ENCODE results near the gene ZNF541. TPM values are rescaled to one million over a fixed set of nuclear protein-coding genes. Genes with fewer than 3 reads are reported as not detected.

The ZNF541 gene, protein sequence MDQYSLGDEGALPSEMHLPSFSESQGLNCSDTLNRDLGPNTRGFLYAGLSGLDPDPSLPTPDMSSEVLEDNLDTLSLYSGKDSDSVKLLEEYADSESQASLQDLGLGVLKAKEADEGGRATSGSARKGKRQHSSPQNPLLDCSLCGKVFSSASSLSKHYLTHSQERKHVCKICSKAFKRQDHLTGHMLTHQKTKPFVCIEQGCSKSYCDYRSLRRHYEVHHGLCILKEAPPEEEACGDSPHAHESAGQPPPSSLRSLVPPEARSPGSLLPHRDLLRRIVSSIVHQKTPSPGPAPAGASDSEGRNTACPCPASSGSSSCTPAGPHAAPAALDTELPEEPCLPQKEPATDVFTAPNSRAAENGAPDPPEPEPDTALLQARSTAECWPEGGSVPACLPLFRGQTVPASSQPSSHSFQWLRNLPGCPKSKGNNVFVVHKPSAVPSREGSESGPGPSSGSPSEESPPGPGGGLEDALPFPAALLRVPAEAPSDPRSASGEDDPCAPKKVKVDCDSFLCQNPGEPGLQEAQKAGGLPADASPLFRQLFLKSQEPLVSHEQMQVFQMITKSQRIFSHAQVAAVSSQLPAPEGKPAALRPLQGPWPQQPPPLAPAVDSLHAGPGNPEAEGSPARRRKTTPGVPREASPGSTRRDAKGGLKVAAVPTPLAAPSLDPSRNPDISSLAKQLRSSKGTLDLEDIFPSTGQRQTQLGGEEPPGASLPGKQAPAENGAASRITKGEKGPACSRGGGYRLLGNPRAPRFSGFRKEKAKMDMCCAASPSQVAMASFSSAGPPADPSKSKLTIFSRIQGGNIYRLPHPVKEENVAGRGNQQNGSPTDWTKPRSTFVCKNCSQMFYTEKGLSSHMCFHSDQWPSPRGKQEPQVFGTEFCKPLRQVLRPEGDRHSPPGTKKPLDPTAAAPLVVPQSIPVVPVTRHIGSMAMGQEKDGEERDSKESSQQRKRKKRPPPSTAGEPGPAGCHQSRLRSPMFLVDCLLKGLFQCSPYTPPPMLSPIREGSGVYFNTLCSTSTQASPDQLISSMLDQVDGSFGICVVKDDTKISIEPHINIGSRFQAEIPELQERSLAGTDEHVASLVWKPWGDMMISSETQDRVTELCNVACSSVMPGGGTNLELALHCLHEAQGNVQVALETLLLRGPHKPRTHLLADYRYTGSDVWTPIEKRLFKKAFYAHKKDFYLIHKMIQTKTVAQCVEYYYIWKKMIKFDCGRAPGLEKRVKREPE (N-terminal part only)
- polyA plus RNA-seq (2013, experiment 1 of 2) = not detected
- not detected for polyA plus RNA-seq (2013, experiment 2 of 2)

DNA sequence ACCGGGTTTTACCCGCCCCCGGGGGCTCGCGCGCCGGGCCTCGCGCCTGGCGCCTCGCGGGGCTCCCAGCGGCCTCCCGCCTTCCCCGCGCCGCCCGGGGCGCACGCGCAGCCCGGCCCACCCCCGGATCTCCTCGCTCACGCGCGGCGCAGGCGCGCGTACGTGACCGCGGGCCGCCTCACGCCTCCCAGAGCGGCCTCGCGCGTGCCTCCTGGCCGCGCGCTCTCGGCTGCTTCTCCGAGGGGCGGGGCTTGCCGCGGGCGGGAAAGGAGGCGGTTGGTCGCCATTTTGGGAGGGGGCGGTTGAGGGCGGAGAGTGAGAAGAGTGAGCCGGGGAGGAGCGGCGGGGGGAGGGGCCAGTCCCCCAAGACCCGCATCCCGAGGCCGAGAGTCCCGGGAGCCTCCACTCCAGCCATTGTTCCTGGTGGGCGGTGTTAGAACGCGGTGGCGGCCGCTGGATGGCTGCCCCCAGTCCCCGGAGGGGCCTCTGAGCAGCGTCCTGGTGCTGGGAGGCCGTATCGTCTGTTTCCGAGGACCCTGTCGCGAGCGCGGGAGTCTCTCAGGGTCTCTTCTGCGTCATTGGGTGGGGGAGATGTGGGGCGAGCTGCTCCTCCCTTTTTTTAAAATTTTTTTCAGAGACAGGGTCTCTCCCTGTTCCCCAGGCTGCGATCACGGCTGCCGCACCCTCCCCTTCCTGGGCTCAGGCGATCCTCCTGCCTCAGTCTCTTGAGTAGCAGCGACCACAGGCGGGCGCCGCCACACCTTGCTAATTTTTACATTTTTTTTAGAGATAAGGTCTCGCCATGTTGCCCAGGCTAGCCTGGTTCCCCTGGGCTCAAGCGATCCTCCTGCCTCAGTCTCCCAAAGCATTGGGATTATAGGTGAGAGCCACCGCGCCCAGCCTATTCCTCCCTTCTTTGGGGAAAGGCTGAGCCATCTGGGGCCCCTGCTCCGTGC lies at the start of gene ZNF541:
Gene ZNF541, minus strand, starts transcription at position 78 of the 956 bp plus-strand sequence. CDS start 17,292 bp downstream, outside the sequence.
- no peaks in the 10 kb centered on the region for H3K9me3 ChIP-seq (ENCODE audit: control insufficient read depth, low read length)
- H3K4me3 ChIP-seq (ENCODE audit: extremely low read depth, insufficient read depth, low read length, poor library complexity, severe bottlenecking) = no peak within 1 kb of the TSS
- 97% methylated on average over 47 to 74 of the region's 89 CpGs for WGBS, 2 experiments (ENCODE audit: insufficient coverage in 2 of 2)
- H3K36me3 ChIP-seq (ENCODE audit: control insufficient read depth, insufficient read depth, low read length) = no peaks in the 10 kb centered on the region
- no peaks in the 10 kb centered on the region for H3K4me1 ChIP-seq (ENCODE audit: control insufficient read depth, insufficient read depth, low read length, poor library complexity, severe bottlenecking)
- H3K27ac ChIP-seq (ENCODE audit: low read depth, low read length, severe bottlenecking) = no peak within 1 kb of the TSS

DNA sequence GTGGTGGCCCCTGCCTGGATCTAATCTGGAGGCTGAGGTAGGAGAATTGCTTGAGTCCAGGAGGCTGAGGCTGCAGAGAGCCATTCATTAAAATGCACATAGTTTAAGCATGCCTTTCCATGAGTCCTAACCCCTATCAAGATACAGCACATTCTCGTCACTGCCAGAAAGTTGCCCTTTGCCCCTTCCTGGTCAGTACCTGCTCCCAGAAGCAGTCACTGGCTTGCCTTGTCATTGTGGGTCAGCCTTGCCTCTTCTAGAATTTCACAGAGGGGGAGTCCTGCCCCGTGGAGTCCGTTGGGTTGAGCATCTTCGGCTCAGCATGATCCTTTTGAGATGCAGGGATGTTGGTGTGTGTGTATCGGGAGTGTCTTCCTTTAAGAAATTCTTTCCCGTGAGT lies 46.8 kb upstream of the ZNF541 start:
- 28 to 34% methylated on average over 6 of the region's 6 CpGs for WGBS, 2 experiments (ENCODE audit: insufficient coverage in 2 of 2)
- Histone ChIP-seq H3K4me3 (ENCODE audit: extremely low read depth, insufficient read depth, low read length, poor library complexity, severe bottlenecking) (no peak overlapping the region), H3K27ac (ENCODE audit: low read depth, low read length, severe bottlenecking) (peak overlapping the region; percentile 16)

DNA sequence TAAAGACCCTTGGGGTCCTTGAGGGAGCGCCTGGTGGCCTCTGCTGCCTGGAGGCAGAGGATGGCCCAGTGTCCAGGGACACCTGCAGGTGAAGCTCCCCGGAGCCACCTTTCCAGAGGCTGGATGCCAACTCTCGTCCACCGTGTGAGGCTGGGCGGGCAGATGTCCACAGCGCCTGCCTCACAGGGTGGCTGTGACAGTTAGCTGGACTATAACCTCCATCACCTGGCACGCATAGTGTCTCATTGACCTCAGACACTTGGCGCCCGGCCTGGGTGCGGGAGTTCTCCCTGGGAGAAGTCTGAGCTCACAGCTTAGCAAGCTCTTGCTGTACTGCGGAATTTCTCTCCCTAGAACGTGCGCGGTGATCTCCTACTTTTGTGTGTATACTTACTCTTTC lies 45.8 kb upstream of the ZNF541 start:
- peaks cover 32% of the 10 kb centered on the region for H3K36me3 ChIP-seq (ENCODE audit: control insufficient read depth, insufficient read depth, low read length)
- peaks cover 13% of the 10 kb centered on the region for H3K4me1 ChIP-seq (ENCODE audit: control insufficient read depth, insufficient read depth, low read length, poor library complexity, severe bottlenecking)
- H3K27ac ChIP-seq (ENCODE audit: low read depth, low read length, severe bottlenecking) = no peak overlapping the region
- H3K9me3 ChIP-seq (ENCODE audit: control insufficient read depth, low read length) = no peaks in the 10 kb centered on the region
- H3K4me3 ChIP-seq (ENCODE audit: extremely low read depth, insufficient read depth, low read length, poor library complexity, severe bottlenecking) = no peak overlapping the region
- WGBS, 2 experiments (ENCODE audit: insufficient coverage in 2 of 2) = 89 to 94% methylated on average over 10 to 11 of the region's 14 CpGs

More for the DNA sequence above, 46.8 kb upstream of the ZNF541 start:
- Histone ChIP-seq H3K9me3 (ENCODE audit: control insufficient read depth, low read length) (no peaks in the 10 kb centered on the region), H3K36me3 (ENCODE audit: control insufficient read depth, insufficient read depth, low read length) (peaks cover 34% of the 10 kb centered on the region), H3K4me1 (ENCODE audit: control insufficient read depth, insufficient read depth, low read length, poor library complexity, severe bottlenecking) (peaks cover 19% of the 10 kb centered on the region)

DNA sequence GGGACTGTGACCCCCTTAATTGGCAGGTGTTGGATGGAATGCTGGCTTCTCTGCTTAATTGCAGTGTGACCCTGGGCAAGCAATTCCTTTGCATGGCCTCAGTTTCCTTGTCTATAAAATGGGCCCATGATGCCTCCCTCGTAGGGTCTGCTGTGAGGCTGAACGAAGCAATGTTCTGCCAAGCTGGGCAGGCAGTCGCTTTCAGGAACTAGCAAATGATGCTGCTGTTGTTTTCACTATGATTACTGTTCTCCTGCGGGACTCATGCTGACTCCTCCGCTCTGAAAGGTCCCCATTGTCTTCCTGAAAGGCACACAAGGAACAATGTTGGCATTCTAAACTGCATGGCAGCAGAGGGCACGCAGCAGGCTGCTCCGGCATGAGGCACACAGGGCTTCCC lies 42.8 kb upstream of the ZNF541 start:
- Histone ChIP-seq H3K4me3 (ENCODE audit: extremely low read depth, insufficient read depth, low read length, poor library complexity, severe bottlenecking) (no peak overlapping the region), H3K9me3 (ENCODE audit: control insufficient read depth, low read length) (no peaks in the 10 kb centered on the region)
- WGBS, 2 experiments (ENCODE audit: insufficient coverage in 2 of 2) = 98% methylated on average over 7 of the region's 7 CpGs

DNA sequence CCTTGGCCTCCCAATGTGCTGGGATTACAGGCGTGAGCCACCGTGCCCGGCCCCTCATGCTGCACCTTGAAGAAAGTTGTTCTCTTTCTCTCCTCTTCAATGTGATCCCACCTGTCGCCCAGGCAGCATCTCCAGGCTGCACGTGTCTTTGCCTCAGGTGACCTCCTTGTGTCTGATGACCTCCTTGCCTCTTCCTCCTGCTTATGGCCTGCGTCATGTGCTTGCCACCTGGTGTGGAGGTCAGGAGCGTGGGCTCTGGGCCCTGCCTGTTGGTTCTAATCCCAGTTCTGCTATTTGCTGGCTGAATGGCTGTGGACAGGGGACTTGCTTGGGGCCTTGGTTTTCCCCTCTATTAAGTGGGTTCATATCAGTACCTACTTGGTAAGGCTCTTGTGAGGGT lies 42.3 kb upstream of the ZNF541 start:
- no peak overlapping the region for H3K4me3 ChIP-seq (ENCODE audit: extremely low read depth, insufficient read depth, low read length, poor library complexity, severe bottlenecking)
- H3K36me3 ChIP-seq (ENCODE audit: control insufficient read depth, insufficient read depth, low read length) = peaks cover 29% of the 10 kb centered on the region
- whole genome bisulfite sequencing, 2 experiments (ENCODE audit: insufficient coverage in 2 of 2) = 89 to 91% methylated on average over 7 of the region's 7 CpGs
- no peaks in the 10 kb centered on the region for H3K9me3 ChIP-seq (ENCODE audit: control insufficient read depth, low read length)
- peaks cover 32% of the 10 kb centered on the region for H3K4me1 ChIP-seq (ENCODE audit: control insufficient read depth, insufficient read depth, low read length, poor library complexity, severe bottlenecking)
- H3K27ac ChIP-seq (ENCODE audit: low read depth, low read length, severe bottlenecking) = no peak overlapping the region

More for the DNA sequence above, 42.8 kb upstream of the ZNF541 start:
- no peak overlapping the region for H3K27ac ChIP-seq (ENCODE audit: low read depth, low read length, severe bottlenecking)
- peaks cover 29% of the 10 kb centered on the region for H3K36me3 ChIP-seq (ENCODE audit: control insufficient read depth, insufficient read depth, low read length)
- peaks cover 32% of the 10 kb centered on the region for H3K4me1 ChIP-seq (ENCODE audit: control insufficient read depth, insufficient read depth, low read length, poor library complexity, severe bottlenecking)

DNA sequence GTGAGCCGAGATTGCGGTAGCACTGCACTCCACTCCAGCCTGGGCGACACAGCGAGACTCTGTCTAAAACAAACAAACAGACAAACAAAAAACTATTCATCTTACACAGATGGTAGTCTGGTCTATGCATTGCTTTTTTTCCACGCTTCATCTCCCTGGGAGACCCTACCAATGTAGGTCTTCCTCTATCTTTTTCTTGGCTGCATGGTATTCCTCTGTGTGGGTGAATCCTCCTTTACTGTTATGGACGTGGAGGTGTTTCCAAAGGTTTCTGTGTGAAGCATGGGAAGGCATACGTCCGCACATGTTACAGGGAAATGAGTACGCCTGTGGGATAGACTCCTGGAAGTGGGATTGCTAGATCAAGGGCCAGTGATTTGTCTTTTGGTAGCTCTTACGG lies 41.6 kb upstream of the ZNF541 start:
- Histone ChIP-seq H3K9me3 (ENCODE audit: control insufficient read depth, low read length) (no peaks in the 10 kb centered on the region), H3K36me3 (ENCODE audit: control insufficient read depth, insufficient read depth, low read length) (peaks cover 29% of the 10 kb centered on the region), H3K4me3 (ENCODE audit: extremely low read depth, insufficient read depth, low read length, poor library complexity, severe bottlenecking) (no peak overlapping the region), H3K4me1 (ENCODE audit: control insufficient read depth, insufficient read depth, low read length, poor library complexity, severe bottlenecking) (peaks cover 26% of the 10 kb centered on the region), H3K27ac (ENCODE audit: low read depth, low read length, severe bottlenecking) (no peak overlapping the region)
- WGBS, 2 experiments (ENCODE audit: insufficient coverage in 2 of 2) = 89 to 97% methylated on average over 5 to 9 of the region's 10 CpGs

DNA sequence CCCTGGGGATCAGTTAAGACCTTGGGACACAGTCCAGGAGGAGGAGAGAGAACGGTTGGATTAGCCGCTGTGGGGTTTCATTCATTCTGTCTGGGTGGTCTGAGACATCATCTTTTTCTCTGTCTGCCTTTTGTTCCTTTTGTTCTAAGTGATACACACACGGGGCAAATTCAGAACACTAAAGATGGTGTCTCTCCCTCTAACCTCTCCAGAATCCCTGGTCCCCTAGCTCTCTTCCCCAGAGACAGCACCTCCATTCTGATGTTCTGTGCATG lies 41.0 kb upstream of the ZNF541 start:
- Histone ChIP-seq H3K27ac (ENCODE audit: low read depth, low read length, severe bottlenecking) (peak overlapping the region; percentile 95), H3K4me1 (ENCODE audit: control insufficient read depth, insufficient read depth, low read length, poor library complexity, severe bottlenecking) (peaks cover 25% of the 10 kb centered on the region), H3K9me3 (ENCODE audit: control insufficient read depth, low read length) (no peaks in the 10 kb centered on the region), H3K4me3 (ENCODE audit: extremely low read depth, insufficient read depth, low read length, poor library complexity, severe bottlenecking) (no peak overlapping the region), H3K36me3 (ENCODE audit: control insufficient read depth, insufficient read depth, low read length) (peaks cover 29% of the 10 kb centered on the region)
- WGBS, 2 experiments (ENCODE audit: insufficient coverage in 2 of 2) = 43 to 50% methylated on average over 2 to 3 of the region's 3 CpGs

DNA sequence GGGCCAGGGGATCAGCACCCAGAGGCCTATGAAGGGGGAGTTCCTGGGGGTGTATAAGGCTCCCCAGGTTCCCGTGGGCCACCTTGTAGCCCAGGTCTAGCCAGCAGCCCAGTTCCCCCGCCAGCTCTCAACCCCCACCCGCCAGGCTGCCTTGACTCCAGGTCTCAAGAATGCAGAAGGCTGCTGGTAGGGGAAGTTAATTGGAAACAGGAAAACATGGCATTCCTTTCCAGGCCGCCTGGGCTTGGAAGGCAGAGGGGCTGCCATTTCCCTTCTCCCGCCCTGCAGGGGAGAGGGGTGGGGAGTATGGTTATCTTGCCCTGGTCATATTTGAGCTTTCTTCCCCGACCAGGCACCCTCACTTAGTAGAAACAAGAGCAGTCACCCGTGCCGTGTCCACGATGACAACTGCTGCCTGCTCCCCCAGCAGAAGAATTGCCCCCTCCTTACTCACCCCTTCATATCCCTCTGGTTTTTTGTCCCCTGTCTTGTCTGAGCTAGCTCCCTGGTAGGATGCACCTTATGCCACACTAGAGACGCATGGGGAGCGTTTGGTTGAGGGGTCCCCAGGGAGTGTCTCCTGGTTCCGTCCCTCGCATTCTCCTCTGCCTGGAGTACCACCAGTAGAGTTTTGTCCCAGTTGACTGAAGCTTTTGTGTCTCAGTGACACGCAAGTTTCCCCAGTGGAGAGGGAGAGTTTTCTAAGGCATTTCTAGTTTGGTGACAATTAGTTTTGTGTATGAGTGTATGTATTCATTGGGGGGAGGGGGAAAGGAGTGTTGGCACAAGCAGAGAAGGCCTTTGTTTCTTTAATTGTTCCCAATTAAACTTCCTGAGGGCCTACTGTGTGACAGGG lies 40.4 kb upstream of the ZNF541 start:
- H3K4me3 ChIP-seq (ENCODE audit: extremely low read depth, insufficient read depth, low read length, poor library complexity, severe bottlenecking) = no peak overlapping the region
- H3K4me1 ChIP-seq (ENCODE audit: control insufficient read depth, insufficient read depth, low read length, poor library complexity, severe bottlenecking) = peaks cover 22% of the 10 kb centered on the region
- H3K27ac ChIP-seq (ENCODE audit: low read depth, low read length, severe bottlenecking) = peak overlapping the region; percentile 95
- 42 to 51% methylated on average over 9 of the region's 14 CpGs for WGBS, 2 experiments (ENCODE audit: insufficient coverage in 2 of 2)
- no peaks in the 10 kb centered on the region for H3K9me3 ChIP-seq (ENCODE audit: control insufficient read depth, low read length)
- peaks cover 26% of the 10 kb centered on the region for H3K36me3 ChIP-seq (ENCODE audit: control insufficient read depth, insufficient read depth, low read length)

DNA sequence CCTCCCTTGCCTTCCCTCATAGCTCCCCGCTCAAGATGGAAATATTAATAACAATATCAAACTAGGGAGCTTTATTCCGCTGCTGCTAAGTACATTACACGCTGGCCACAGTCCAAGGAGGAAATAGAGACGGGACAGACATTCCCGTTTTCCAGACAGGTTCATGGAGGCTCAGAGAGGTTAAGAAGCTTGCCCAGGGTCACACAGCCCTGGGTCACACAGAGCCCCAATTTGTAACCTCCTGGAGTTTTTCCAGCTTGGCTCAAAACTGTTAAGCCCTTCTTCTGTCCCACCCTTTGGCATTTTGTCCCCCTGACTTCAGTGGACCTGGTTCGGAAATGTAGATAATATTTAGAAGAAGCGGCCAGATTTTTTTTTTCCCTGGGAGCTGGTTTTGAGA lies 38.0 kb upstream of the ZNF541 start:
- Histone ChIP-seq H3K36me3 (ENCODE audit: control insufficient read depth, insufficient read depth, low read length) (peaks cover 23% of the 10 kb centered on the region), H3K4me1 (ENCODE audit: control insufficient read depth, insufficient read depth, low read length, poor library complexity, severe bottlenecking) (peaks cover 22% of the 10 kb centered on the region), H3K9me3 (ENCODE audit: control insufficient read depth, low read length) (no peaks in the 10 kb centered on the region), H3K4me3 (ENCODE audit: extremely low read depth, insufficient read depth, low read length, poor library complexity, severe bottlenecking) (peak overlapping the region; percentile 93), H3K27ac (ENCODE audit: low read depth, low read length, severe bottlenecking) (no peak overlapping the region)
- 94 to 98% methylated on average over 6 to 7 of the region's 7 CpGs for WGBS, 2 experiments (ENCODE audit: insufficient coverage in 2 of 2)

All from mesodermal cell (in vitro differentiated cells).